Measurements from ENCODE around the gene MXD3.

- TF ChIP-seq POLR2AphosphoS5 (IDR thresholded peaks at IDR 0.05; ENCODE audit: borderline replicate concordance, low read depth, low read length) (no peak), EZH2 (IDR thresholded peaks at IDR 0.05) (no peak), FOXP2 (optimal IDR thresholded peaks at IDR 0.05; ENCODE audit: control extremely low read depth, extremely low read length, insufficient read depth) (no peak)
Measured at GRCh38 chr5:177310757-177311391, 824 bp downstream of the MXD3 start.
